ENCODE data around the gene OMP. TPM values are rescaled to one million over a fixed set of nuclear protein-coding genes. Genes with fewer than 3 reads are reported as not detected.

OMP gene
- total RNA-seq, 2 donors from 2014 or later, result not detected

DNA sequence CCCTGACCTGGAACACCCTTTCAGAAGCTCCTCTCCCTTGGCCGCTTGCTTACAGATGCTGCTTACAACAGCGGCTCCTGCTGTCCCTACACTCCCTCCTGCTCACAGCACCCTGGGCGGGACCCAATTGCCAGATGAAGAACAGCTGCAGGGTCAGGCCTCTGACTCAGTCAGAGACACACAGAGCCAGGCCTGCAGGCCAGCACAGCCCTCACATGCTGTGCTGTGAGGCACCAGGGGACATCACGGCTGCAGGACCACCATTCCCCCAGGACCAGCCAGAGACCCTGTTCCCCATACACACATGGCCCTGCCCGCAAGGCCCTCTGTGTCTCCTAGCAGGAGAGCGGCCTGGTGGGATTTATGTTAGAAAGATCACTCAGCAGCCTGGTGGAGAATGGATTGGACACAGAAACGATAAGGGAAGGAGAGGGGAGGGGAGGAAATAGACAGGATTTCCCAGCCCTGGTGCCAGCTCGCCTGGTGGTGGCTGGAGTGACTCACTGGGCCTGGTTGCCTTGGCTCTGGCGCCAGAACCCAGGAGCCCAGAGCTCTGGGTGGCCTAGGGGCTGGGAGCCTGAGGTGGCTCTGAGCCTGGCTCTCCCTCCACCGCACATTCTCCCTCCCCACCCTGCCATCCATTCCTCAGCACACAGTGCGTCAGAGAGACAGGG lies 29.2 kb upstream of the OMP start:
- H3K27ac Mint-ChIP-seq, result no peak overlapping the region
- H3K4me1 Mint-ChIP-seq, result peaks cover 16% of the 10 kb centered on the region
- H3K27me3 Mint-ChIP-seq, result no peaks in the 10 kb centered on the region
- ATAC-seq, result no peak
- no peaks in the 10 kb centered on the region for H3K9me3 ChIP-seq (ENCODE audit: control insufficient read depth, low read length, poor library complexity, severe bottlenecking)
- DNase-seq, result peak in 1 of 3 donors; percentile 1
- H3K36me3 Mint-ChIP-seq (ENCODE audit: low read depth), result no peaks in the 10 kb centered on the region
- H3K4me3 Mint-ChIP-seq, result no peak overlapping the region

DNA sequence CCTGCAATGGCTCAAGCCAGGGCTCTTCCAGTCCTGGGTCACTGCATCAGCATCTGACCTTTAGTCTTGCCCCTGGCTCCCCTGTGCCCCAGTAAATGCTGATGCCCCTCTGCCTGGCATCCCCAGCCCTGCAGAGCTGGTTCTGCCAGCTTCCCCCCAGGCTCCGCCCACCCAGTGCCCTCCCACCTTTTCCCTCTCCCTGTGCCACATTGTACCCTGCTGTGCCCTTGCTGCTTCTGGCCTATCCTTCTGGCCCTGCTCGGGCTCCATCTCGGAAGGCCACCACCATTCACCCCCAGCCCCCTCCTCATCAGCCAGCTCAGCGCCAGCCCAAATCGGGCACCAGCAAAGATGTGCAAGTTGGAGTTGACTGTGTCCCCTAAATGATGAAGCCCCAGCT lies 28.4 kb upstream of the OMP start:
- no peak for ATAC-seq
- Mint-ChIP-seq H3K4me3 (no peak overlapping the region), H3K4me1 (peaks cover 16% of the 10 kb centered on the region), H3K27ac (no peak overlapping the region), H3K27me3 (no peaks in the 10 kb centered on the region), H3K36me3 (ENCODE audit: low read depth) (no peaks in the 10 kb centered on the region)
- H3K9me3 ChIP-seq (ENCODE audit: control insufficient read depth, low read length, poor library complexity, severe bottlenecking), result no peaks in the 10 kb centered on the region
- DNase-seq, result peak in 1 of 3 donors; percentile 2

DNA sequence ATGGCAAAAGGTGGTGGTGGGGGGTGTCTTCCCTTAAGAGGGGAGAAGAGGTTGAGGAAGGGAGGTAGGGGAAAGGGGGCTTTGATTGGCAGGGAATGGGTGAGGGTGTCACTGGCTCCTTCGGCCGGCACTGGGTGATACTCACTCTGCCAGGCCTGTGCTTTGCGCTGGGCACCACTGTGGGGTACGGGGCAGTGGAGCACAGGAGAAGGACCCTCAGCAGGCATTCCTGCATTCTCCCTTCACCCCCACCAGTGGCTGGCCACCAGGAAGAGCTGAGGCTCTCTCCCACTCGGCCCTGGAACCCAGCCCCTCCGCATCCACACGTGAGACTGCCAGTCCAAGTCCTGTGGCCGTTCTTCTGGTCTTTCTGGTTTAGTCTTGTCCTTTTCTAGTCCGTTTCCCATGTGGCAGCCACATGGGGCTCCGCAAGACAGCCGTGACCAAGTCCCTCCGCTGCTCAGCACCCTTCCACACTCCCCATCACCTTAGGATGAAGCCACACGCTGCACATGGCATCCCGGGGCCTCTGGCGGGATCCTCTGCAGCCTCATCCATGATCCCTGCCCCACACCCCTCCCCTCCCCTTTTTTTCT lies 27.9 kb upstream of the OMP start:
- Mint-ChIP-seq H3K4me1 (peaks cover 16% of the 10 kb centered on the region), H3K27me3 (no peaks in the 10 kb centered on the region), H3K4me3 (no peak overlapping the region), H3K27ac (no peak overlapping the region), H3K36me3 (ENCODE audit: low read depth) (no peaks in the 10 kb centered on the region)
- H3K9me3 ChIP-seq (ENCODE audit: control insufficient read depth, low read length, poor library complexity, severe bottlenecking), result no peaks in the 10 kb centered on the region
- DNase-seq (peak in 1 of 3 donors; percentile 2), ATAC-seq (no peak)

DNA sequence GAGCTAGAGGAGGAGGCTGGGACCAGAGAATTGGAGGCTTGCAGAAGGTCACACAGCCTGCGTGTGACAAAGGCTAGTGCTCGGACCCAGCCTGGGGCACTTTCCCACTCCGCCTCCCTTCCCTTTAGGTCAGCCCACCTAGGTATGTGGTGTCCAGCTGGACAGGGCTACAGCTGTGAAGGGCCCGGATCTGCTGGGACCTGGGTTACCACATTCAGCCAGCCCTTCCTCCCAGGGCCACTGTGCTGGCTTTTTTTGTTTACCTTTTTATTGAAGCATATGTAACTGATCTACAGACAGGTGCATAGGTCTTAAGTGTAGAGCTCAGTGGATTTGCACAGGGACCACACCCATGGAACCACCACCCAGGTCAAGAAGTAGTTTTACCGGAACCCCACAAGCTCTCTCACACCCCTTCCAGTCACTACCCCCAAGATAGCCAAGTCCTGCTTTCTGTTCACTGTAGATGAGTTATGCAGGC lies 27.2 kb upstream of the OMP start:
- no peaks in the 10 kb centered on the region for H3K36me3 Mint-ChIP-seq (ENCODE audit: low read depth)
- no peak overlapping the region for H3K4me3 Mint-ChIP-seq

DNA sequence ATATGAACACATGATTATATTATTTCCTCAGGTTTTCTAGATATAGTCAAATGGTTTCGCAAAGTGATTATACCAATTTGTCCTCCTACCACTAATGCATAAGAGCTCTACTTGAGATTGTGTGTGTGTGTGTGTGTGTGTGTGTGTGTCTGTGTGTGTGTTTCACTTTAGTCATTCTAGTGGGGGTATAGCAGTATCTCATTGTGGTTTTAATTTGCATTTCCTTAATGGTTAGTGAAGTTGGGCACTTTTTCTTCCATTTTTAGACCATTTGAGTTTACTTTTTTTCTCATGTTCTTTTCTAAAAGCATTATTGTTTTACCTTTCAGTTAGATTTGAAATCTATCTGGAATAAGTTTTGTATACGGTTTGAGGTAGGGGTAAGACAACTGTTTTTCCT lies 23.0 kb upstream of the OMP start:
- Mint-ChIP-seq H3K4me1 (peaks cover 17% of the 10 kb centered on the region), H3K36me3 (ENCODE audit: low read depth) (no peaks in the 10 kb centered on the region), H3K27ac (no peak overlapping the region), H3K4me3 (no peak overlapping the region), H3K27me3 (no peaks in the 10 kb centered on the region)
- ATAC-seq (no peak), DNase-seq (no peak)
- H3K9me3 ChIP-seq (ENCODE audit: control insufficient read depth, low read length, poor library complexity, severe bottlenecking), result no peaks in the 10 kb centered on the region

More for the DNA sequence above, 27.2 kb upstream of the OMP start:
- Mint-ChIP-seq H3K27me3 (no peaks in the 10 kb centered on the region), H3K4me1 (peaks cover 16% of the 10 kb centered on the region), H3K27ac (no peak overlapping the region)
- H3K9me3 ChIP-seq (ENCODE audit: control insufficient read depth, low read length, poor library complexity, severe bottlenecking), result no peaks in the 10 kb centered on the region
- peak in 1 of 3 donors; percentile 0 for DNase-seq
- no peak for ATAC-seq

DNA sequence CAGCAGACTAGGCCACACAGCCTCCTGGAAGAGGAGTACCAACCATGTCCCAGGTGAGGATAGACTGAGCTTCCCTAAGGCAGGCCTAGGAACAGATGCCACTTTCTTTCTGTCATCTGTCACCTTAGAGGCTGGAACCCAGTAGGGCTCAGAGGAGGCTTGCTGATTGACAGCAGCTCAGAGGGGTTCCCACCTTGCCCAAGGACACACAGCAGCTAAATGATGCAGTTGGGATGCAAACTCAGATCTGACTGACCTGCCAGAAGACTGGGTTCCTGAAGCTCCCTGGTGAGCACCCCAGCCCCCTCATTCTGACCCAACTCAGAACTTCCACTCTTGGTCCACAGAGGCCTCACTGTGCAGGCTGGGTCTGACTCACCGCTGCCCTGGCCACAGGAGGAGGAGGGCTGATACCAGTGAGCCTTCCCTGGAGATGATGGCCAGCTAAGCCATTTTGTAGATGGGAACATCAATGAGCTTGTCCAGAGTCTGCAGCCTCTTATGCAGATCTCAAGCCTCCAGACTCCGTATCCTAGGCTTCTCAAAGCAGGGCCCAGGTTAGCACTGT lies 21.9 kb upstream of the OMP start:
- no peaks in the 10 kb centered on the region for H3K9me3 ChIP-seq (ENCODE audit: control insufficient read depth, low read length, poor library complexity, severe bottlenecking)
- H3K36me3 Mint-ChIP-seq (ENCODE audit: low read depth), result no peaks in the 10 kb centered on the region
- H3K27me3 Mint-ChIP-seq, result no peaks in the 10 kb centered on the region
- peak; percentile 1 to 5 (median 3) for DNase-seq
- no peak overlapping the region for H3K4me3 Mint-ChIP-seq
- H3K27ac Mint-ChIP-seq, result no peak overlapping the region
- H3K4me1 Mint-ChIP-seq, result peaks cover 17% of the 10 kb centered on the region
- ATAC-seq, result no peak

- peak overlapping the region; percentile 85 for H3K27ac Mint-ChIP-seq
Measured at GRCh38 chr11:77081381-77081851, 21.2 kb upstream of the OMP start.

GRCh38 chr11:77081976-77082836 lies 20.4 kb upstream of the OMP start:
- peak overlapping the region; percentile 83 for H3K4me3 Mint-ChIP-seq
- DNase-seq, result peak; percentile 4 to 6 (median 6)
- no peaks in the 10 kb centered on the region for H3K36me3 Mint-ChIP-seq (ENCODE audit: low read depth)
- no peaks in the 10 kb centered on the region for H3K27me3 Mint-ChIP-seq
- H3K9me3 ChIP-seq (ENCODE audit: control insufficient read depth, low read length, poor library complexity, severe bottlenecking), result no peaks in the 10 kb centered on the region
- ATAC-seq, result peak; percentile 20
- peaks cover 14% of the 10 kb centered on the region for H3K4me1 Mint-ChIP-seq
- peak overlapping the region; percentile 85 for H3K27ac Mint-ChIP-seq

More at GRCh38 chr11:77081381-77081851, 21.2 kb upstream of the OMP start:
- no peaks in the 10 kb centered on the region for H3K9me3 ChIP-seq (ENCODE audit: control insufficient read depth, low read length, poor library complexity, severe bottlenecking)
- no peaks in the 10 kb centered on the region for H3K27me3 Mint-ChIP-seq
- H3K4me1 Mint-ChIP-seq, result peaks cover 15% of the 10 kb centered on the region
- peak; percentile 1 to 9 (median 6) for DNase-seq
- H3K4me3 Mint-ChIP-seq, result peak overlapping the region; percentile 83
- ATAC-seq, result no peak
- H3K36me3 Mint-ChIP-seq (ENCODE audit: low read depth), result no peaks in the 10 kb centered on the region

DNA sequence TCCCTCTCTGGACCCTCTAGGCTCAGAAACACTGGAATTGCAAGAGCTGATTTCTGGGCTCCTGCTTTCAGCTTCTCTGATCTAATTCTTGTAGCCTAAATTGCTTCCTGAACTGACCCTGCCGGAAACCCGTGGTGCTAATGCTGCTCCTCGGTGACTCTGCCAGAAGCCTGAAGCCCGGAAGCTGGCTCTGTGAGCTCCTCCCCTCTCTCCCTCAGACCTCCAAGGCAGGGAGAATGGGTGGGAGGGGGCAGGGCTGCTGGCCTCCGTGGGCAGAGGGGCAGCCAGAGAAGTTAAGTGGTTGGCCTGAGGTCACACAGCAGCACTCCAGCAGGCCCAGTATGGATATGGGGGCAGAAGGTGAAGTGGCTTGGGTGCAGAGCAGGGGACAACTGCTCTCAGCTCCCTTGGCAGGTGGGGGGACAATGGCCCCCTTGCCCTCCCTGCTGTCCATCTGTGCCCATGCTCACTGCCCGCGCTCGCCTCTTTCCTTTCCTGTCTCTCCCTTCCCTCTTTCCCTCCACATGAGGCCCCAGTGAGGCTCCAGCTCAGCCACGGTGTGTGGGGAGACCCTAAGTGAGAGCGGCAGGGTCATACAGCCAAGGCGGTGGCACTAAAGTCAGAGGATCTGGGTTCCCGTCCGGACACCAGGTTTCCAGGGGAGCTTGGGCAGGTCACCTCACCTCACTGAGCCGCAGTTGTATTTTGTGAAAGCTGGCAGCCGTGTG lies 19.6 kb upstream of the OMP start:
- H3K4me3 Mint-ChIP-seq, result peak overlapping the region; percentile 83

GRCh38 chr11:77083566-77084245 lies 18.9 kb upstream of the OMP start:
- DNase-seq (peak in 2 of 3 donors; percentile 1 to 5), ATAC-seq (no peak)
- Mint-ChIP-seq H3K4me3 (peak overlapping the region; percentile 43), H3K27ac (peak overlapping the region; percentile 85), H3K4me1 (peaks cover 14% of the 10 kb centered on the region), H3K36me3 (ENCODE audit: low read depth) (no peaks in the 10 kb centered on the region), H3K27me3 (no peaks in the 10 kb centered on the region)
- no peaks in the 10 kb centered on the region for H3K9me3 ChIP-seq (ENCODE audit: control insufficient read depth, low read length, poor library complexity, severe bottlenecking)

More for the DNA sequence above, 19.6 kb upstream of the OMP start:
- Mint-ChIP-seq H3K27ac (peak overlapping the region; percentile 85), H3K36me3 (ENCODE audit: low read depth) (no peaks in the 10 kb centered on the region), H3K4me1 (peaks cover 14% of the 10 kb centered on the region), H3K27me3 (no peaks in the 10 kb centered on the region)
- DNase-seq (peak; percentile 7 to 11 (median 8)), ATAC-seq (peak; percentile 77)
- H3K9me3 ChIP-seq (ENCODE audit: control insufficient read depth, low read length, poor library complexity, severe bottlenecking), result no peaks in the 10 kb centered on the region

GRCh38 chr11:77084581-77085191 lies 18.0 kb upstream of the OMP start:
- H3K36me3 Mint-ChIP-seq (ENCODE audit: low read depth), result no peaks in the 10 kb centered on the region
- H3K27ac Mint-ChIP-seq, result no peak overlapping the region
- no peaks in the 10 kb centered on the region for H3K9me3 ChIP-seq (ENCODE audit: control insufficient read depth, low read length, poor library complexity, severe bottlenecking)
- peak in 2 of 3 donors; percentile 2 to 7 for DNase-seq
- H3K27me3 Mint-ChIP-seq, result no peaks in the 10 kb centered on the region
- no peak overlapping the region for H3K4me3 Mint-ChIP-seq
- ATAC-seq, result no peak
- H3K4me1 Mint-ChIP-seq, result peaks cover 14% of the 10 kb centered on the region

Measured in T-helper 17 cell (primary cell).